GM18873 (cell line): ENCODE data around the gene SLC22A17.

Source experiments
- ATAC-seq: cut with Tn5 transposase; IDR thresholded peaks from one replicate; pipeline ENCODE4 v1.9.1; 2021; ENCODE audit warnings: mild to moderate bottlenecking, moderate library complexity, moderate number of reproducible peaks; ENCODE audit not compliant: unreplicated experiment, low FRiP score

The SLC22A17 gene

DNA sequence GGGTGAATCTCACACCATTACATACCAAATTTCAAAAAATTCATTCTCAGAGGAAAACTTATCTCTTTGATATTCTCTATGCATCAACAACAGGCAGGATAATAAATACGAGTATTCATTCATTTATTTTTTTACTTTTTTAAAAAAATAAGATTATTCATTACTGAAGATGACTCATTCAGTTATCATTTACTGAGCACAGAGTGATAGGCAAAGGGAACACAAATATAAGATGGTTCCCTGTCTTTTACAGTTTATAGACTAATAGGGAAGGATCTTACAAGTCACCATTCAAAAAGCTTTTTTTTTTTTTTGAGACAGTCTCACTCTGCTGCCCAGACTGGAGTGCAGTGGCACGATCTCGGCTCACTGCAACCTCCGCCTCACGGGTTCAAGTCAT, 36.4 kb downstream of the SLC22A17 start:
- ATAC-seq, result no peak

DNA sequence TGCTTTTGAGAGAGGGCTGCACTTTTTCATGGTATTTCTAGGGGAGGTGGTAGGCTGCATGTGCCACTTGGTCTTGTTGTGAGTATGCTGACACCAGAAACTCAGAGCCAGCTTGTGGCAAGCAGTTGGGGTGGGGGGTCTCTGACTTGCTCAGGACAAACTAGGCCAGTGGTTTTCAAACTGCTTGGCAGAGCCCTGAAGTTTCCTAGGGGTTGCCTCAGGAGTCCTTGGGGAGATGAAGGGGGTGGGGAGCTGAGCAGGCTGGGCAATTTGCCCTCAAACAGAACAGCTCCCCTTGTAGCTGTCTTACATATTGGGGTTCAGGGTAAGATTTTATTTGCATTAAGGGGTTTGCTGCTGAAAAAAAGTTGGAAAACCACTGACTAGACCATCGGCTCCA, 42.1 kb downstream of the SLC22A17 start:
- ATAC-seq, result no peak

DNA sequence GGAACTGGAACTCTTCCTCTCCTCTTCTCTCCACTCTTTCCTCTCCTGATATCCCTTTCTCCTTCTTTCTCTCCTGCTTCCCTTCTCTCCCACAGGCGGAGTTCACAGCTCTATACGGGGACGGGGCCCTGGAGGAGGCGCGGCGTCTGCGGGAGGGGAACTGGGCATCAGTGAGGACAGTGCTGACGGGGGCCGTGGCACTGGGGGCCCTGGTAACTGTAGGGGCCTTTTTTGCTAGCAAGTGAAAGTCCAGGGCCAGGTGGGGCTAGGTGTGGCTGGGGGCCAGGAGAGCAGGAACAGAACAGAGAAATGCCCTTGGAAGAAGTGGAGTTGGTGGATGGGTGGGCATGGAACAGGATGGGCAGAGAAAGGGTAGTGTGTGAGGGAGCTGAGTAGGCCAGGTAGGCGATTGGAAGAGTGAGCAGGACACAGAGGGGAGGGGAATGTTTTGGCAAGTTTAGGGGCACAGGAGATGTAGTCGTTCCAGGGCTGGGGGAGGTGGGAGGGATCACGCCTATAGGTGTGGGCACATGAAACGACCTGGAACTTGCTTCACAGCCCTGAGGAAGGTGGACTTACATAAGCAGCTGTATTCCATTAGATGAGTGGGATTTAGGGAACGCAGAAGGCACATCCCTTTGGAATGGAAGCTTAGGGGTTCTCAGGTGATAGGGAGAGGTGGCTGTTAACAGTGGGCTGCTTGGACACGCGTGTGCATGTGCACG, 43.8 kb downstream of the SLC22A17 start:
- ATAC-seq, result no peak

DNA sequence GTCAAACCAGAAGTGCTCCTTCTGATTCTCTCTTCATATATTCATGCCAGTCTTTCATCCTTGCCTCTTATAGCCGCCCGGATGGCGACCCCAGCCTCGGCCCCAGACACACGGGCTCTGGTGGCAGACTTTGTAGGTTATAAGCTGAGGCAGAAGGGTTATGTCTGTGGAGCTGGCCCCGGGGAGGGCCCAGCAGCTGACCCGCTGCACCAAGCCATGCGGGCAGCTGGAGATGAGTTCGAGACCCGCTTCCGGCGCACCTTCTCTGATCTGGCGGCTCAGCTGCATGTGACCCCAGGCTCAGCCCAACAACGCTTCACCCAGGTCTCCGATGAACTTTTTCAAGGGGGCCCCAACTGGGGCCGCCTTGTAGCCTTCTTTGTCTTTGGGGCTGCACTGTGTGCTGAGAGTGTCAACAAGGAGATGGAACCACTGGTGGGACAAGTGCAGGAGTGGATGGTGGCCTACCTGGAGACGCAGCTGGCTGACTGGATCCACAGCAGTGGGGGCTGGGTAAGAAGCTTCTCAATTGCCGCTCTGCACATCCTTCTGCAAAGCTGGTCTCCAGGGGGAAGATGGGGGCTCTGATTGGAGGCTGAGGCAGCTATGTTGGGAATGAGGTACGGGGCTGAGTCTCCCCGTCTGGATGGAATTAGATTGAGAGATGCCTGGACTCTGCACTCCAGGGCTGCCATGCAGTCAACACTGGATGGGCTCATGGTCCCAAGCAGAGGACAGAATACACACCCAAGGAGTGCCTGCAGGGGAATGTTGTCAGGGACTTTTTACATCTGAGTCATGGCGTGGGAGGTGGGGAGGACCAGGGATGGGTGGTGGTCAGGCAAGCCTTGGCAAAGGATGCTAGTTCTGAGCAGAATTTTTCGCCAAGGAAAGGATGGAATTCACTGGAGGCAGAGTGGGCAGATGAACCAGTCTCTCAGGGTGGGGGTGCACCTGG, 44.7 kb downstream of the SLC22A17 start:
- no peak for ATAC-seq

DNA sequence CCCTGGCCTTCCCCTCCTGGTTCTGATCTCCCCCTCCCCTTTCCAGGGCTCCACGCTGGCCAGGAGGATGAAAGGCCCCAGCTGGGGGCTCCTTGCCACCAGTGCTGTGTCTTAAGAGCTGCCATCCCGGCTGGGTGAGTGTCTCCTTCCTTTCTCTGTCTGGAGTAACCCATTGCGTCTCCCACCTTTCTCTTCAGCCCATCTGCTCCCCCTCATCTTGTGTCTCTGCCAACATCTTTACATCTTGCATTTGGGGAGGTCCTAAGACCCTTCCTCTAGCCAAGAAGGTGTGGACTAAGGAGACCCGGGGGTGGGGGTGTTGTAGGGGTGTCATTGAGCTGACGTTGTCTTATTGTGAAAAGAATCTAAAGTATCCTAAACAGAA, 45.5 kb downstream of the SLC22A17 start:
- no peak for ATAC-seq

DNA sequence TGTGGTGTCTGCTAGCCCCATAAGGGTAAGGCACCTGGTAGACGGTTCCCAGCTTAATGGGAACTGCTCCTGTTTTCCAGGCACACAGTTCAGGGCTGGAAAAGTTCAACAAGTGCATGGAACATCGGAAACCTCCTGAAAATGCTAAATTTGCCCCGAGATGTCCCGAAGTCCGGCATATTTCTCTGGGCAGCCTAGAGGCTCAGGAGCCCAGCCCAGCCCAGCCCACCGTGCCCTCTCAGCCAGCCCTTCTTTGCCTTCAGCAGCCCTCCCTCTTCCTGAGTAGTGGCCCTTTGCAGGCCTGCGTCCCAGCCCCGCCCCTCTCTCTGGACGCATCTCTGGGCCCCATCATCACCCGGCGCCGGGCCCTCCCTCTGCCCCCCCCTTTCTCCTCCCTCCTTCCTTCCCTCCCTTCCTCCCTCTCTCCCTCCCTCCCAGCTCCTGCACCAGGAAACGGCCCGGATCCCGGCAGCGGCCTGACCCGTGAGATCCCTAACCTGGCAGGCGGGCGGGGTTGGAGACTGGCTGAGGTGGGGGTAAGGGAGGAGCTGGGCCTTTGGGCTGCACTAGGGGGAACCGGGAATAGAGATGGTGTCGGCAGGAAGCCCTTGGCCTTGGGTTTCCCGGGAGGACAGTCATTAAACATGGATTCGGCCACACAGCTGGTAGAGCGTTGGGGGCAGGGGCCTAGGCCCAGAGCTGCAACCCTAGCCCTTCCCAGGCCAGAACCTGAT, 46.1 kb downstream of the SLC22A17 start, which contains the start of gene BCL2L2:
Gene BCL2L2, plus strand, starts transcription at position 422 of the 734 bp plus-strand sequence. CDS start 935 bp downstream, outside the sequence.
- no peak for ATAC-seq

DNA sequence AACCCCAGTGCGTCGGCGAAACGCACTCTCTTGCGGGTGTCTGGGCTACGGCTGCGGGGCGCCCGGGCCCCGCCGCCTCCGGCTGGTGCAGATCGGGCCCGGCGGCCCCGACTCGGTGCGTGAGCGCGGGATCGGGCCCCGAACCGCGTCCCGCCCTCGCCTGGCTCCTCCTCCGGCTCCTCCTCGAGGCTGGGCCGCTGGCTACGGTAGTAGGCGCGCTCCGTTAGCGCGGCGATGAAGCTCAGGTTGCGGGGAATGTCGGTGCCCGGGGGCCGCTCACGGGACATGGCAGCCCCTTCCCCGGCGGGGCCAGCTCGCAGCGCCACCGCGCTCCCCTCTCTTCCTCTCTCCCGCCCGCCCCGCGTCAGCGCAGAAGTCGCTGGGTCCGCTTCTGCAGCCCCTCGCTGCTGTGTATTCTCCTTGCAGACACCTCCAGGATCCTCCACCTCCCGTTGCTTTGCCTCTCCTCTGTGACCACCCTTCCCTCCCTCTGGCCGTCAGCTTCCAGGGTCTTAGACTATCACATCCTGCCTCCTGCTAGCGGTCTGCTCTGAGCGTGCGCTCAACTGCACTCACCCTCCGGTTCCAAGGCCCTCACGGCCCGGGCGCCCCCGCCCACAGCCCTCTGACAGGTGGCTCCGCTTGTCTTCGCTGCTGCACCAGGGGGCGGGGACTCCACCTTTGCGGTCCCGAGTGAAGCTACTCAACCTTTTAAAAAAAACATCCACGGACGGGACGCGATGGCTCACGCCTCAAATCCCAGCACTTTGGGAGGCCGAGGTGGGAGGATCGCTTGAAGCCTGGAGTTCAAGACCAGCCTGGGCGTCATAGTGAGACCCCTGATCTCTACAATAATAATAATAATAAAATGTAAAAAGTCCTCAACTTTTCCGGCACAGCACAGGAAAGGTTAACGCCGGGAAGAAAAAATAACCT, 50.1 kb downstream of the SLC22A17 start, which contains the start of gene PPP1R3E:
Gene PPP1R3E, minus strand, starts transcription at position 570 of the 936 bp plus-strand sequence. Its CDS starts 283 bp downstream, at position 287.
- peak; percentile 24 for ATAC-seq

DNA sequence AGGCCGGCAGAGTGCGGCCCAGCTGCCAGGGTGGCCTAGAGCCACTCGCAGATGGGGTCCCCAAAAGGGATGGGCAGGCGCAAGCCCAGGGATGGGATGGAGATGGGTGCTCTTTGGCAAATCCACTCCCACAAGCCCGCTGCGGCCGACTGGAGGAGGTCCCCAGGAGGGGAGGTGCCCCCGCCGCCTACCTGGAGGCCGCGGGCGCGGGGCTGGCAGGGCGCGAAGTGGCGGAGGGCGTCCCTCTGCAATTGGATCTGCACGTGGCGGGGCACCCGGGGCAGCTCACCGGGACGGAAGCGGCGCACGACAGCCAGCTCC, 50.8 kb downstream of the SLC22A17 start:
- peak; percentile 14 for ATAC-seq

DNA sequence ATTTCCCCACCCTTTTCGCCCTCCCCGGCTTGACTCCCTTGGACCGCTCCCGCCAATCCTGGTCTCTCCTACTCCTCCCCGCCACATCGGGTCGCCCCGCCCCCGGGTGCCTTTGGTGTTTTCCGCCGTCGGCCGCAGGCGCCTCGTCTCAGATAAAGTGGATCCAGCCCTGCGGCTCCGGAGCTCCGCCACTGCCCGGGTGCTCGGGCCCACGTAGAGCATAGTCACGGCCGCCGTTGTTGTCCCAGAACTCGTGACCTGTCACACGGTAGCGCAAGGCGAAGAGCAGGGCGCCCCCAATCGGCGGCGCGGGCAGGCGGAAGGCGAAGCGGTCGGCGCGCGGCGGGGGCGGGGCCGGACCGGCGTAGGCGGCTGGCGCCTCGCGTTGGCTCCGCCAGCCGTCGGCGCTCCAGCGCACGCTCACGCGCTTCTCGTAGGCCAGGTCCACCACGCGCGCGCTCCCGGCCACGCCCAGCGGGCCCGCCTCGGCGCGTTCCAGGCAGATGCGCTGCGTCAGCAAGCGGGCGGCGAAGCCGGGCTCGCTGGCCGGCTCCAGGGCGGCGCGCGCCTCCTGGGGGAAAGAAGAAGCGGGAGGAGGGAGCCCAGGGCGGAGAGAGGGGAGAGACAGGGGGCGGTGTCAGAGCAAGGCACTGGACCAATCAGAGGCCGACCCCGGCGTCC, 51.3 kb downstream of the SLC22A17 start:
- peak; percentile 65 for ATAC-seq

DNA sequence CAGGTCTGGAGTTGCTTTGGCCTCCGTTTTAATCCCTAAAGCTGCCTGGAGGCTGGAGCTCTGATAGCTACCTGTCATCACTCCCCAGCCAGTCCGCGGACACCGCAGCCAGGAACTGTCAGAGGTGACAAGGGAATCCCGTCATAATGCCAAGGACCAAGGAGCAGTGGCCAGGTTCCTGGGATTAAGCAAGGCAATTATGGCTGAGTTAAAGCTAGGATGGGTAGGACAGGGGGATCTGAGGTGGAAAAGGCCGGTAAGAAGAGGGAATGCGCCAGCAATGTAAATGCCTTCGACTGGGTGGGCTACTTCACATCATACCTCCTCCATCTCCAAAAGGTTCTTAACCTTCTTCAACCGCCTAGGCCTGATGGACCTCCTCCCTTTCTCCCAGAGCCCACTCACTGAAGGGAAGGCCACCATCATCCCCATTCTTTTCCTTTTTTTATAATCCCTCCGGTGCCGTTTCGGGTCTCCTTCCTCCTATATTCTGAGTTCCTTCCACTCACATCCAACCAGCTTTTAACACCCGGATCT, 51.9 kb downstream of the SLC22A17 start:
- ATAC-seq, result no peak

DNA sequence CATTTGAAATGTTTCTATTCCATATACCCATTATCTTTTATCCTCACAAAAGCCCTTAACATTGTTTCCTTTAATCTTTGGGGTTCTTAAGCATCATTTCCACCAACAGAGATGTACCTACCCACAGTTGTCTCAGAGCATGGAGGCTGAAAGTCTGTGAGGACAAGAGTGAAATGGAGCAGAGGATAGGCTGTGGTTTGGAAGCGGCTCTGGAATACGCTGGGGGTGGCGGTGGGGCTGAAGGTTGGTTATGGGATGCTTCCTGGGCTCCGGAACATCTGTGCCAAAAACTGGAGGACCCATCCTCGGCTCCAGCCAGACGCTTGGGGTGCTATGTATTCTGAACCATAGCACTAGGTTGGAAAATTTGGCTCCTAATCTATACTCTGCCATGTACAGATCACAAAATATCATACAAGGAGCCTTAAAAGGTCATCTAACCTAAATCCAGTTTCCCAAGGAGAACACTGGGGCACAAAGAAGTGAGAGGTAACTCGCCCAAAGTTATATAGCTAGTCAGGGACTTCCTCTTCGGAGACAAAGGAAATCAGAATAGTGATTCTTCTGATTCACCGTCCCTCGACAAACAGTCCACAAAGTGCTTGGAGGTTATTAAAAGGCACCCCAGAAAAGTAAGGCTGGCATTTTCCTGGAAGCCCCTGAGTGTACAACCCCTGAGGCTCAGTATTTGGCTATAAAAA, 52.6 kb downstream of the SLC22A17 start:
- no peak for ATAC-seq

DNA sequence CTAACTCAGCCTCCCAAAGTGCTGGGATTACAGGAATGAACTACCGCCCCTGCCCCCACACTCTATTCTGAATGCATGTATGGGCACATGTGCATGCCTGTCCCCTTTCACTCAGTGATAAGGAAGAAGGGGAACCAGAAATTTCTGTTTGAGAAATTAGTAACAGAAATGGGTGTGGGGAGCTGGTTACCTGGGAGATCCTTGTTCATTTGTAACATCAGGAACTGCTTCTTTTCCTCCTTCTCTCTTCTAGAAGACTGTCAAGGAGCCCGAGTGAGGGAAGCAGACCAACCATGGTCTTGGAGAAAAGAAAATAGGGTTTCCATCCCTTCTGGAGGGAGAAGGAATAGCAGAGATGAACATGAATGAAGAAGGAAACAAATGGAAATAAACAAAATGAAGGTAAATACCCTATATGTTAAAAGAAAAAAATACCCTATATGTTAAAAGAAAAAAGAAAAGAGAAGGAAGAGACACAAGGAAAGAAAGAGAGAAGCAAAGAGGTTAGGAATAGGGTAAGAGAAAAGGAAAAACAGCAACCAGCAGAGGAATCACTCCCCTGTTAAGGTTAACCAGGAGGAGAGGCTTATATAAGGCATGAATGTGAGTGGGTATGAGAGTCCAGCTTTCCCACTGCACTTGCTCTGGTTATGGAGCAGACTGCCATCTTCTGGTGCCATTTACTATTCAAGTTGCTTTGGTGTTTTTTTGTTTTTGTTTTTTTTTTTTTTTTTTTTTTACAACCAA, 53.3 kb downstream of the SLC22A17 start:
- no peak for ATAC-seq

DNA sequence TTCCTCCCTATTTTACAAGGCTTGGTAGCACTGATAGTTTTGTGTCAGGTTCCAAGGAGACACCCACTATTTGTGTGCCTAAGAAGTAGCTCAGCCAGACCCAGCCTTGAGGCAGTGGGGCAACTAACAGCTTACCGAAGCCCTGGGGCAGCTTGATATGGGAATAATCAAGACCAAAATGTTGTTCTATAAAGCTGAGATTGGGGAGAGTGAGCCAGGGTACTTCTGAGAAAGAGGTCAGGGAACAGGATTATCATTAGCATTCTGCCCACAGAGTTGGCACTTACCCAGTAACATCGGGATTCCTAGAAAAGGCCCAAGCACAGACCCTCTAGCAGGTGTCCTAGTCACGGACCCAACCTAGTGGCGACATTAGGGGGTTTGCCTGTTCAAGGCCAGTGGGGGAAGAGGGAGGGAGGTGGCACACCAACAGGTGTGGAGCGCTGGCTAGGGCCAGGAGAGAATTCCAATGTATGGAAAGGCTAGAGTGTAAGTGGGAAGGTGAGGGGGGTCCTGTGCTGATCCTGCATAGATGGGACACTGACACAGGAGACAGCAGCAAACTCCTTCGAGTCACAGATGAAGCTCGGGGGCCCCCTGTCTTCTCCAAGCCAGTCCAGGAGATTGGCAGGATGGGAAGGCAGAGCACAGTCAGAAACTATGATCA, 54.9 kb downstream of the SLC22A17 start:
- ATAC-seq, result no peak

DNA sequence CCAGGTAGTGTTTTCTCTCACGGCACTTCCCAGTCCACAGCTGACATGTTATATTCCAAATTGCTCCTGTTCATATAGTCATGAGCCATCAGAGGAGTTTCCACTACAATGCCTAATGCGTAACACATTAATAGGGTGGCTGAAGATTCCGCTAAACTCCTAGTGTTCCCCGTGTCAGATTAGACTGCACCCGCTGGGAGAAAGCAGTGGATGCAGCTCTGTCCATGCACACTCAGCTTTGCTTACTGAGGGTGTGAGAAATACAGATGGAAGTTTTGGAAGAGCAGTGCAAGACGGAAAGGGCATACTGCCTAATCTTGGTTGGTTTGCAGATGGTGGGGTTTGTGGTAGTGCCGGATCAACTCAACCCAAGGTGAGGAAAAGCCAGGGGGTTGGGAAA, 55.6 kb downstream of the SLC22A17 start:
- ATAC-seq, result no peak
